HG03064 (cell line): Measurements from ENCODE around the gene OR5I1.
"Not testable (repeated sequence)": the region's sequence is repeated elsewhere in the genome, so short reads cannot be mapped to it uniquely, and the experiment has no call there.

Experiments used
- ATAC-seq: cut with Tn5 transposase; IDR thresholded peaks from one replicate; pipeline ENCODE4 v1.9.1; 2021; ENCODE audit warnings: low read depth; ENCODE audit not compliant: unreplicated experiment

The OR5I1 gene

DNA sequence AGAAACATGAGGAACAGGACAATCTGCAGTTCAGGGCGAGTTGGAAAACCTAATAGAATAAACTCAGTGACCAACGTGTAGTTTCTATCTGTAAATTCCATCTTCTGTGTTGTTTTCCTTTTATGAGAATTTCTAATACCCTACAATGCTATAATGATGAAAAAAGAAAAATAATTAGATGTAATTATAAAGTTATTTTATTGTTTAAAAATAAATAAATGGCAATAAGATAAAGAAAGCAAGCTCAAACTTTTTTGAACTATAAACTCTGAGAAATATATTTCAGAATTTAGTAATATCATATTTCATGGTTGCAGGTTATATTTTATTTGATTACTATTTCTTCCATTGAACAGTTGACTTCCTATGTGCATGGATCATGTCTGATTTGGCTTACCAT lies at the start of gene OR5I1:
Gene OR5I1, minus strand, starts transcription at position 101 of the 400 bp plus-strand sequence. Its CDS starts 0 bp downstream, at position 101.
- ATAC-seq: no peak

GRCh38 chr11:55970935-55971334 lies 34.7 kb upstream of the OR5I1 start:
- ATAC-seq: no peak

- no peak for ATAC-seq
These were observed 33.6 kb upstream of the OR5I1 start, which contains the start of gene OR10AG1 for GRCh38 chr11:55969845-55970244. OR10AG1 (minus strand) TSS chr11:55969945; CDS start chr11:55969907, 38 bp downstream.

DNA sequence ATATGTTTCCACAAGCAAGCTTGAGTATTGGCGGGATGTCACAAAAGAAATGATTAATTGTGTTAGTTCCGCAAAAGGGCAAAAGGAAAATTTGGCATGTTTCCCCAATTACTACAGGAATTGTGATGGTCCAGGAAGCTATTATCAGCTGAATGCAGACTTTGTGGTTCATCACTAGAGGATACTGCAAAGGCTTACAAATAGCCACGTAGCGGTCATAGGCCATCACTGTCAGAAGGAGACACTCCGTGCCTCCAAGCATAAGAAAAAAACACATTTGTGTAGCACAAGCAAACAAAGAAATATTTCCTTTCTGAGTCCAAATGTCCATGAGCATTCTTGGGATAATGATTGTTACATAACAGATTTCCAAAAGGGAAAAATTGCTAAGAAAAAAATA lies 31.7 kb upstream of the OR5I1 start:
- ATAC-seq: no peak

GRCh38 chr11:55966391-55966790 lies 30.2 kb upstream of the OR5I1 start:
- ATAC-seq: no peak

- no peak for ATAC-seq
These were observed 20.3 kb upstream of the OR5I1 start for GRCh38 chr11:55956521-55956920.

DNA sequence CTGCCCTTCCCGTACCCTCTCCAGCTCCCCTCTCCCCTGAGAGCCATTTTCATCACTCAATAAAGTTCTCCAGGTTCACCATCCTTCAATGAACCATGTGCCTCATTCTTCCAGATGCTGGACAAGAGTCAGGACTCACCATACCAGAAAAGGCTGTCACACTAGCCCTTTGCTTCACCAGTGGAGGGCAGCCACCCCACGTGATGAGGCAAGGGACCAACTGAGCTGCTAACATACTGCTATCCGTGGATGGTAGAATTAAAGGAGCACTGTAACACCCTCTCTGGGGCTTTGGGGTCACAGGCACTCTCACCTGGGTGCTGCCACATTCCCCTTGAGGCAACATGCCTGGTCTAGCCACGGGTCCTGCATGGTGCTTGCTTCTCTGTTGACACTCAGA lies 13.1 kb upstream of the OR5I1 start:
- no peak for ATAC-seq

DNA sequence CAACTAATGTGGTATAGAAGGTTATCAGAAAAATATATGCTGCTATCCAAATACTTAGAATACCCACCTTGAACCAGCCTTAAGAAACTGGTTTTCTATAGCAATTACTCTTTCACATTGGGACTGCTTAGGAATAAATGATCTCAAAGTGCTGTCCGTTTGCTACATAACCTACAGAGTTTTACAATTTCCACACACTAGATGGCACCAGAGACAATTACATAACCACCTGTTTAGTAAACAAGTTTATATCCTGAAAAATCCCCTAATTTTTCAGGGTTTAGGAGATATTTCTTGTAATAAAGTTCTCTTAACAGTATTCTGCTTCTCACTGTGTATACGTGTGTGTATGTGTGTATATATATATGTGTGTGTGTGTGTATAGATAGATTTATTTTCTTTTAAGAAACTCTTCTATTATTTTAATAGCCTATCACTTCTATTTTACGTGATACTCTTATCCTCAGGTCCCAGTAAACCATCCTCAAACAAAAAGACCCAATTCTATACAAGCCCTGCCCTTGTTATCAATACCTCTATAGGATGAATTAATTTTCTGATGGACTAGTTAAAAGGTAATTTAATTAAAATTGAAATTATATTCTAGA lies 6.7 kb upstream of the OR5I1 start:
- no peak for ATAC-seq

DNA sequence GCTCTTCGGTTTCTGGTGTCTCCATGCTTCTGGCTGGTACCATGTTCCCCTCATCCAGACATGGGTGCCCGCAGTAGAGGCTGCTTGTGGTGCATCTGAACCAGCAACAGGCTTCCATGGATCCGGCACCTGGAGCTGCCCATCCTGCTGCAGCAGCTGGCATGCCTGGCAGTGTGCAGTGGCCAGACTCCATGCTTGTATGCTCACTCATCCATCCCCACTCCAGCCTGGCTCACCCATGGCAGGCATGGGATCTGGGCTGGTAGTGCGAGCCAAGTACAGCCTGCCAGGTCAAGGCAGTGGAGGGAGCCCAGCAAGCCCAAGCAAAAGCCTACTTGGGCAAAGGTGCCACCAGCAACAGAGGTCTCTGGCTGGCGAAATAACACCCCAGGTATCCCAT lies 15.7 kb downstream of the OR5I1 start:
- no peak for ATAC-seq

GRCh38 chr11:55914482-55914881 lies 21.7 kb downstream of the OR5I1 start, which contains the start of gene OR5W2:
OR5W2 (minus strand) TSS chr11:55914582; CDS start chr11:55914582, 0 bp downstream.
- ATAC-seq: no peak

- ATAC-seq: no peak
These were observed 33.9 kb downstream of the OR5I1 start for GRCh38 chr11:55902308-55902707.

DNA sequence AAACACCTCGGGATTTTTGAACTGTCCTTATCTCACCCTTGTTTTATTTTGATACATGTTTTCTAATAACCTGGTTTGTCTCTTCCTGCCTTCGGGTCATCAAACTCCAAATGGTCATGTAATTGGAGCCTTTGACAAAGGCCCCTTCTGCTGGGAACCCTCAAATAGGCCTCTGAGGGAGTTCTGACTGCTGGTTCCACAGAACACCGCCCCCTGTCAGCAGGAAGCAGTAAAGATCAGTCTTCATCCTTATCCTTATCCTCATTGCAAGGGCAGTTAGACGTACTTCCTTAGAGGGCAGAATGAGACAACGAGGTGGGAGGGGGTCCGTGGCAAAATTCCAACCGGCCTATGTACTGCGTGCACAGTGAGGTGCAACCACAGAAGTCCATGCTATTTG lies 41.0 kb downstream of the OR5I1 start:
- no peak for ATAC-seq

GRCh38 chr11:55885481-55885880 lies 50.7 kb downstream of the OR5I1 start:
- ATAC-seq: not testable (repeated sequence)
